UCSD-AML1 (cell line): ENCODE results near the gene OR2A2.

Experiments used
- DNase-seq: peaks from one replicate; lab custom pipeline; 2025; ENCODE audit not compliant: unreplicated experiment; lab: John Stamatoyannopoulos, UW

OR2A2 gene

GRCh38 chr7:144137501-144137900 is 28.1 kb downstream of the OR2A2 start:
- DNase-seq: no peak

- DNase-seq: no peak
These were observed 32.8 kb downstream of the OR2A2 start for GRCh38 chr7:144142187-144142586.

- no peak for DNase-seq
These were observed 35.0 kb downstream of the OR2A2 start for GRCh38 chr7:144144426-144144825.

- no peak for DNase-seq
These were observed 38.9 kb downstream of the OR2A2 start for GRCh38 chr7:144148224-144148827.

GRCh38 chr7:144158861-144159260 is 49.5 kb downstream of the OR2A2 start:
- DNase-seq: no peak
